GM19035 (cell line): ENCODE measurements around the gene SMG5.

Experiments
- ATAC-seq: cut with Tn5 transposase; IDR thresholded peaks from one replicate; pipeline ENCODE4 v1.9.1; 2021; ENCODE audit not compliant: unreplicated experiment

The SMG5 gene

DNA sequence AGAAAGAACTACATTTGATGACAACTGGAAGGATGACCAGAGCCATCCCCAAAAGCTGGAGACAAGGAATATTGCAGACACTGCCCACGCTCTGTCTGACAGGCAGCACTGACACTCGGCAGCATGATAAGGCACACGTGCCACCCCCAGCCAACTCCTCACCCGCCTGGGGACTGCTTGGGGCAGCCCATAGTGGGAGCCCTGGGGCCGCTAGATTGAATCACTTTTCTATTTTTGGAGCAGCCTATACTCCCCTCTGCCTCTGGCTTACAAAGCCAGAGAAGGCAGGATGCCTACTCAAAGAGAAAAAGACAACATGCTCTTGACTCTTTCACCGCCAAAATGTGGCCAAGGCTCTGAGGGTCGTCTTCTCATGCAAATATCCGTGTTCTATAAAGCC is 1.3 kb downstream of the SMG5 start:
- no peak for ATAC-seq

DNA sequence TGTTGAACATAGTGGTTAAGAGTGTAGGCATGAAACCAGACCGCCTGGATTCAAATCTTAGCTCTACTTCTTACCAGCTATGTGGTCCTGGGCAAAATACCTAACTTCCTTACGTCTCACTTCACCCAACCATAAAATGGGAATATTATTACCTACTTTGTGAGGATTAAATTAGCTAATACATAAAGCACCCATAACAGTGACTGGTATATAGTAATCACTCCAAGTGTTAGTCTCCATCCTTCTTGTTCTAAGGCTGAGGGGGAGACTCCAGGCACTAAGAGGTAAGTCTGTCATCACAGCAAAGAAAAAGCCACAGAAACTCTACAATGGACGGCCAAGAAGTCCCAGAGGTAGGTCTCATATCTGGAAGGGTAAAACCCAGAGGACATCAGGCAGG is 2.8 kb downstream of the SMG5 start:
- ATAC-seq, result no peak

DNA sequence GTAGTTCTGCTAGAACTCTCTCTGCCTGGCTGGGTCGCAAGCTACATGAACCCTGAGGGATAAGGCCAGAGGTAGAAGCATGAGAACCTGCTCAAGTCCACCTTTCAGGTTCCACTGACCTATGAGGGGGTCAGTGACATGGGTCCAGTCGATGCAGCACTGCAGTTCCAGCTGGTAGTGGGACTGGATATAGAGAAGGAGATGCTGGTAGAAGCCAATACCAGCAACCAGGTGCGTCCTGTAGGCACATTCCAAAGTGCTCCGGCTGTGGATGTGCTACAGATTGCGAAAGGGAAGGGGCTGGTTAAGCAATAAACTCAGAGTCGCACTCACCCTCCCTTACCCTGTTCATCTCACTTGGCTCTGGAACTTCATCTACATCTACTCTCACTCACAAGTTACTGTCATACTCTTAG is 5.7 kb downstream of the SMG5 start:
- ATAC-seq, result no peak

DNA sequence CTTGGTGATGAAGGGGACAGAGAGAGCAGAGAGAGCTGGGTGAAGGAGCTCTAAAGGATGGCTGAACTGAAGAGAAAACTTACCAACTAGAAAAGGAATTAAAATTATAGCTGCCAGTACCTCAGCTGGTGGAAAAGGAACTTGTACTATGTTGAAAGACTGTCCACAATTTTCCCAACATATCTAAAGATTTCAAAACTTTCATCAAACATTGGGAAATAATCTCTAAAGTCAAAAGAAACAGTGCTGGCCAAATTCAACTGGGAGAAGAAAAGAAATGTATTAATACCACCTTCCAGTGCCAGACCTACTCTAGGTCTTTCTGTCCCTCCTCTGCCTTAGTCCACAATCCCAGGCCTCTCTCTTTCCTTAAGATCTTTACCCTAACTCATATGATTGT is 6.1 kb downstream of the SMG5 start:
- ATAC-seq, result no peak

GRCh38 chr1:156270314-156270713 is 12.3 kb downstream of the SMG5 start:
- no peak for ATAC-seq

- no peak for ATAC-seq
Observed at GRCh38 chr1:156268336-156268735, 14.3 kb downstream of the SMG5 start.

- ATAC-seq, result no peak
Observed at GRCh38 chr1:156266051-156266450, 16.6 kb downstream of the SMG5 start.

GRCh38 chr1:156263288-156263655 is 19.4 kb downstream of the SMG5 start:
- ATAC-seq, result no peak

DNA sequence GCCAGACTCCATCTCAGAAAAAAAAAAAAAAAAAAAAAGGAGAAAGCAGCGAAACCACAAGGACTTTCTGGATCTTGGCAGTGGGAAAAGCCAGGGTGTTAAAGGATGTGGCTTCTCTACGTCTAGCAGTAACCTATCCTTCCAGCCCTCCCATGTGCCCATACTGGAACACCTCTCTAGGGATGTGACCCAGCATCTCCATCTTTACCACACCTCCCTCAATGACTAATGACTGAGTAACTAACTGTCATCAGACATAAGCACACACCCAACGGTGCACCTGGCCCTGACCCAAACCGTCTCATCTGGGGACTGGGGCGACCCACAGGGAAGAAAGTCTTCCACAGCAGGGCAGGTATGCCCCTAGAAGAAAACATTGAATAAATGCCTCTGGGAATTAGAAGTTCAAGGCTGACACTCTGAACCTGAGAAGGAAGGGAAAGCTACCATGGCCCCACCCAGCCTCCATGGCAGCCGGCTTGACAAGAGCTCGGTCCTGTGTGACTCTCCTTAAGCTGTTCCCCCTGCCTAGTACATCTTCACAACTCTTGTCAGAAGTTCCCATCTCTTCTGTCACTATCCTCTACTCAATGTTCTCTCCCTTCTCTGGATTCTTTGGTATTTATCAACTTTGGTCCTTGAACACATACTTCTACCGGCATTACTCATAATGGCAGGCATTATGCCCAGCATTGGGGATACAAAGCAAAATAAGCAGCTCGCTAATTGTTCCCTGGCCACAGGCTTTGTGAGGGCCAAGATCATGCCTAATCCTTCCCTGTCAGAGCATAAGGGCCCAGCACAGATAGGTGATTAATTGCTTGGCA is 20.0 kb downstream of the SMG5 start:
- no peak for ATAC-seq

DNA sequence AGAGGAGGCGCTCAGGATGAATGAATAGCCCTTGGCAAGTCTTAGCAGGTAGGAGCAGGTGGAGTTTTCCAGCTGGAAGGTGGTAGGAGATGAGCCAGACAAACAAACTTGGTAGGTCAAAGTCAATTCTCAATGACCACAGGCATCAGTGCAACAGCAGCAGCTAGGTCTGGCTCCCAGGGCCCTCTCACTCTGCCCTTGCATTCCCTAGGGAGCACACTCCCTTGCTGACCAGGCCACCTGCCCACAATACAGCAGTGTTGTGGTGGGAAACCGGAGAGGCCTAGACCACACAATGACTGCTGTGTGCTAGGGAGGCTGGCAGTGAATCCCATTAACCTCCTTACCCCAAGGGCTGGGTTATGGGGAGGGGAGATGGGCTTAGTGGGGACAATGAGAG is 21.7 kb downstream of the SMG5 start:
- ATAC-seq, result no peak

DNA sequence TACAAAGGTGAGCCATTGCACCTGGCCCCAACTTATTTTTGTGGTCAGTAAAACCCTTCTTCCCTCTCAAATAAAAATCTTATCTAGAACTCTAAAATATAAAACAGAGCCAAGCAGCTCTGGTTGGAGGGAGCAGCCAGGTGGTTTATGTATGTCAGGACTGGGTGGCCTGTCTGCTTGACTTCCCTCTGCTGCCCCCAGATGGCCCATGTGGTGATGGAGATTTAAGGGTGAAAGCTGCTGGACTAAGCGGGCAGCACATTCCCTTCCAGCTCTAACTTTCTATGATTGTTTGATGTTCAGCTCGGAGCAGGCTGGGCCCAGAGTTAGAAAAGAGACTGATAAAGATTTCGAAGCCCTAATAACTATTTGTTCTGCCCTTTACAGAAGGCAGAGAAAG is 22.8 kb downstream of the SMG5 start:
- ATAC-seq, result no peak

- no peak for ATAC-seq
Observed at GRCh38 chr1:156258859-156259258, 23.8 kb downstream of the SMG5 start.

DNA sequence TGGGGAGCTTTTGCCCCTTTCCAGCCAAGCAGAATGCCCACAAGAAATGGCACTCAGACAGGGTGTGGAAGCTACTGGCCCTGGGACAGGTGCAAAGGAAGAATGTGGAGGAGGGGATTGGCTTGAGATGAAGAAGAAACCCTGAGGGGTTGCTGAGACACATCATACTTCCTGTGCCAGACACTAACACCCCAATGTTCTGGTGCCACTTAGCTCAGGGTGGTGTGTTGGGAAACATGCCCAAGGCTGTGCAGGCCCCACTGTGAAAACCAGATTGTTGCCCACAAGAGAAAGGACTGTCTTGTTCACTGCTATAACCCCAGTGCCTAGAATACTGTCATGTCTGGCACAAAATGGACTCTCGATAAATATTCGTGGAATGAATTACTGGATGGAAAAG is 24.9 kb downstream of the SMG5 start:
- ATAC-seq, result no peak

- ATAC-seq, result no peak
Observed at GRCh38 chr1:156253634-156254033, 29.0 kb downstream of the SMG5 start.

GRCh38 chr1:156251527-156251926 is 31.1 kb downstream of the SMG5 start:
- ATAC-seq, result no peak

DNA sequence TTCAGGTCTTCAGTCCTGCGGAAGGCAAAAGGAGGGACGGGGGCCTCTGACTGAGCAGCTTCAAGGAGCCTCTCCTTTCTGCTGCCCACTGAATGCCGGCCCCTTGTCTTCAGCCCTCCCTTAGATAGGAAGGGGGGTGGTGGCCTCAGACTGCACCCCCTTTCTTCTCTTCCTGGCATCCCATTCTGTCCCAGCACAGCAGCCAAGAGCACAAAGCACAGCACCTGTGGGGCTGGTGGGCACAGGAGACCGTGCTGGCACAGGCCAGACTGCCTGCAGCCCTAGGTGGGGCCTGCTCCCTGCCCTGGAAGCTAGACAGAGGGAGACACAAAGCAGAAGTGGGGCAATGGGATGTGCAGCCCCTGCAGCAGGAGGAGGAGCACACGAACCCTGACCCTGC is 33.0 kb downstream of the SMG5 start:
- no peak for ATAC-seq

GRCh38 chr1:156248323-156248683 is 34.3 kb downstream of the SMG5 start:
- no peak for ATAC-seq

- no peak for ATAC-seq
Observed at GRCh38 chr1:156247460-156248322, 34.9 kb downstream of the SMG5 start, which contains the start of gene PAQR6. Gene PAQR6, minus strand, starts transcription at chr1:156248056. Its CDS starts 1,325 bp downstream, at chr1:156246731.

- ATAC-seq, result no peak
Observed at GRCh38 chr1:156246781-156247459, 35.7 kb downstream of the SMG5 start.

- ATAC-seq, result no peak
Observed at GRCh38 chr1:156246241-156246780, 36.3 kb downstream of the SMG5 start.

GRCh38 chr1:156245451-156246232 is 37.0 kb downstream of the SMG5 start:
- no peak for ATAC-seq
